SW 1271 (cell line): Measurements from ENCODE around the gene BICD1.
A peak's percentile ranks its signal among the peaks of the same experiment; 100 is the strongest.

Source experiments
- DNase-seq, 2 experiments: peaks; one replicate each; lab custom pipeline; 2025; lab: John Stamatoyannopoulos, UW

BICD1 gene

GRCh38 chr12:32104572-32105355 is 1.9 kb upstream of the BICD1 start:
- DNase-seq: no peak

GRCh38 chr12:32105986-32106516 is 596 bp upstream of the BICD1 start:
- no peak for DNase-seq

- DNase-seq: peak in 1 of 2 experiments; percentile 77
Measured at GRCh38 chr12:32107359-32108267, 966 bp downstream of the BICD1 start.

GRCh38 chr12:32108787-32109186 is 2.1 kb downstream of the BICD1 start:
- no peak for DNase-seq

- no peak for DNase-seq
Measured at GRCh38 chr12:32110417-32110816, 3.8 kb downstream of the BICD1 start.

GRCh38 chr12:32110942-32111341 is 4.3 kb downstream of the BICD1 start:
- DNase-seq: no peak

- peak; percentile 95 to 99 for DNase-seq
Measured at GRCh38 chr12:32115404-32116104, 8.9 kb downstream of the BICD1 start.

- DNase-seq: no peak
Measured at GRCh38 chr12:32116897-32117296, 10.2 kb downstream of the BICD1 start.

GRCh38 chr12:32117316-32117715 is 10.7 kb downstream of the BICD1 start:
- no peak for DNase-seq

GRCh38 chr12:32118806-32119205 is 12.2 kb downstream of the BICD1 start:
- no peak for DNase-seq

- DNase-seq: no peak
Measured at GRCh38 chr12:32120419-32120818, 13.8 kb downstream of the BICD1 start.

- no peak for DNase-seq
Measured at GRCh38 chr12:32124637-32125036, 18.0 kb downstream of the BICD1 start.

GRCh38 chr12:32125455-32126084 is 18.9 kb downstream of the BICD1 start:
- peak in 1 of 2 experiments; percentile 16 for DNase-seq

- peak in 1 of 2 experiments; percentile 62 for DNase-seq
Measured at GRCh38 chr12:32126720-32127119, 20.1 kb downstream of the BICD1 start.

GRCh38 chr12:32131666-32132065 is 25.0 kb downstream of the BICD1 start:
- no peak for DNase-seq

GRCh38 chr12:32134101-32134888 is 27.6 kb downstream of the BICD1 start:
- DNase-seq: peak in 1 of 2 experiments; percentile 33

- DNase-seq: no peak
Measured at GRCh38 chr12:32135967-32136366, 29.3 kb downstream of the BICD1 start.

GRCh38 chr12:32136404-32136803 is 29.8 kb downstream of the BICD1 start:
- no peak for DNase-seq

- DNase-seq: no peak
Measured at GRCh38 chr12:32139064-32139421, 32.4 kb downstream of the BICD1 start.

GRCh38 chr12:32140877-32141276 is 34.2 kb downstream of the BICD1 start:
- no peak for DNase-seq

GRCh38 chr12:32145096-32145495 is 38.4 kb downstream of the BICD1 start:
- no peak for DNase-seq
